BLaER1 treated with 17β-estradiol and CSF1 and Interleukin-3, amounts not matched to agents 10 nM and 100 nM (cell line): ENCODE results near the gene DNAJC22.
A peak's percentile ranks its signal among the peaks of the same experiment; 100 is the strongest.
"Not testable (repeated sequence)": the region's sequence is repeated elsewhere in the genome, so short reads cannot be mapped to it uniquely, and the experiment has no call there.

Source experiments
- H3K27ac ChIP-seq, 11 experiments: shearing (Covaris generic); formaldehyde crosslinking; 2 replicates each; pipeline ENCODE4 v1.8.1; 2022
- H3K27me3 ChIP-seq, 11 experiments: shearing (Covaris generic); formaldehyde crosslinking; 2 replicates each; pipeline ENCODE4 v1.8.1; 2022
- H3K36me3 ChIP-seq, 11 experiments: shearing (Covaris generic); formaldehyde crosslinking; 2 replicates each; pipeline ENCODE4 v1.8.1; 2022
- H3K4me1 ChIP-seq, 10 experiments: shearing (Covaris generic); formaldehyde crosslinking; 2 replicates each; pipeline ENCODE4 v1.8.1; 2022
- H3K4me2 ChIP-seq, 11 experiments: shearing (Covaris generic); formaldehyde crosslinking; 2 replicates each; pipeline ENCODE4 v1.8.1; 2022
- H3K4me3 ChIP-seq, 10 experiments: shearing (Covaris generic); formaldehyde crosslinking; 2 replicates each; pipeline ENCODE4 v1.8.1; 2022
- H3K9ac ChIP-seq, 11 experiments: shearing (Covaris generic); formaldehyde crosslinking; 2 replicates each; pipeline ENCODE4 v1.8.1; 2022
- H3K9me3 ChIP-seq, 11 experiments: shearing (Covaris generic); formaldehyde crosslinking; replicated peaks in 1 of 11; 2 replicates each; pipeline ENCODE4 v1.8.1; 2022
- H4K20me1 ChIP-seq, 11 experiments: shearing (Covaris generic); formaldehyde crosslinking; 2 replicates each; pipeline ENCODE4 v1.8.1; 2022
- Cebpa-rat ChIP-seq, 11 experiments: shearing (Covaris generic); IDR thresholded peaks; 2 replicates each; pipeline ENCODE4 v1.8.1; 2022

Gene DNAJC22

GRCh38 chr12:49369411-49370145, 22.9 kb downstream of the DNAJC22 start:
- peak overlapping the region in 4 of 11 experiments; percentile 8 to 99 (median 14); a peak in 2 of 22 replicates for H3K9ac ChIP-seq
- no peaks in the 10 kb centered on the region for H3K9me3 ChIP-seq
- peaks cover 34 to 52% (median 48%) of the 10 kb centered on the region in 10 experiments for H3K4me1 ChIP-seq
- peak overlapping the region in 1 of 10 experiments; percentile 2; a peak in 2 of 20 replicates for H3K4me3 ChIP-seq
- peak overlapping the region in 5 of 11 experiments; percentile 0 to 98 (median 11); a peak in 4 of 22 replicates for H3K27ac ChIP-seq
- peaks cover 0 to 40% (median 31%) of the 10 kb centered on the region in 11 experiments; a peak in 20 of 22 replicates for H3K36me3 ChIP-seq
- peak overlapping the region; percentile 75 to 97 (median 83) for H3K4me2 ChIP-seq
- H4K20me1 ChIP-seq, result peaks cover 0 to 58% (median 20%) of the 10 kb centered on the region in 11 experiments; a peak in 15 of 22 replicates
- TF ChIP-seq Cebpa-rat (IDR thresholded peaks at IDR 0.05), result no peak
- no peaks in the 10 kb centered on the region for H3K27me3 ChIP-seq

GRCh38 chr12:49370539-49370938, 23.9 kb downstream of the DNAJC22 start:
- no peak for TF ChIP-seq Cebpa-rat (IDR thresholded peaks at IDR 0.05)
- peaks cover 6 to 68% (median 27%) of the 10 kb centered on the region in 11 experiments; a peak in 19 of 22 replicates for H4K20me1 ChIP-seq
- no peaks in the 10 kb centered on the region for H3K9me3 ChIP-seq
- H3K27ac ChIP-seq, result no peak overlapping the region
- no peak overlapping the region for H3K4me3 ChIP-seq
- H3K4me1 ChIP-seq, result peaks cover 37 to 47% (median 42%) of the 10 kb centered on the region in 10 experiments
- no peak overlapping the region for H3K9ac ChIP-seq
- peaks cover 0 to 42% (median 31%) of the 10 kb centered on the region in 11 experiments; a peak in 20 of 22 replicates for H3K36me3 ChIP-seq
- H3K4me2 ChIP-seq, result peak overlapping the region in 9 of 11 experiments; percentile 75 to 97 (median 85); a peak in 12 of 22 replicates
- no peaks in the 10 kb centered on the region for H3K27me3 ChIP-seq

DNA sequence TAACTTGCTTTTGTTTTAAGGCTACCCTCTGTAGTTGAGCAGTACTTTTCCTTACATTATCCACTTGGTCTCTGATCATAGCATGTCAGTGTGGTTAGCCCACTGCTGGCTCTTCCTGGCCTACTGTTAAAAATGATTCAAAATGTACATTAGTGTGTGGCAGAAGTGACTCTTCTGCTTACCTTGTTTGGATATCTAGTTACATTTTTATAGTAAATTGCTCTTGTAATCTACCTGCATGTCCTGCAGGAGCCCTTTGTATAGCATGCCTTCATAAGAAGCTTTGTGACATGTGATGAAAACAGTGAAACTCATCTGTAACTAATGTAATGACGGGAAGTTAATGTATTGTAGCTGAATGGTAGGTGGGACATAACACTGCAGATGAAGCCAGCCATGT, 28.7 kb downstream of the DNAJC22 start:
- no peak for TF ChIP-seq Cebpa-rat (IDR thresholded peaks at IDR 0.05)
- Histone ChIP-seq H3K36me3 (peaks cover 0 to 49% (median 31%) of the 10 kb centered on the region in 11 experiments; a peak in 20 of 22 replicates), H3K4me1 (peaks cover 3 to 15% (median 11%) of the 10 kb centered on the region in 10 experiments; a peak in 17 of 20 replicates), H3K4me2 (no peak overlapping the region), H3K9me3 (no peaks in the 10 kb centered on the region), H3K27me3 (no peaks in the 10 kb centered on the region), H3K27ac (no peak overlapping the region), H3K9ac (no peak overlapping the region), H4K20me1 (peaks cover 7 to 94% (median 35%) of the 10 kb centered on the region in 11 experiments; a peak in 19 of 22 replicates), H3K4me3 (no peak overlapping the region)

- H3K4me2 ChIP-seq, result no peak overlapping the region
- H4K20me1 ChIP-seq, result peaks cover 7 to 93% (median 30%) of the 10 kb centered on the region in 11 experiments; a peak in 20 of 22 replicates
- peaks cover 0 to 37% (median 22%) of the 10 kb centered on the region in 11 experiments; a peak in 19 of 22 replicates for H3K36me3 ChIP-seq
- H3K4me3 ChIP-seq, result no peak overlapping the region
- H3K4me1 ChIP-seq, result peaks cover 0 to 16% (median 9%) of the 10 kb centered on the region in 10 experiments; a peak in 7 of 20 replicates
- H3K9ac ChIP-seq, result no peak overlapping the region
- H3K9me3 ChIP-seq, result no peaks in the 10 kb centered on the region
- no peak overlapping the region for H3K27ac ChIP-seq
- TF ChIP-seq Cebpa-rat (IDR thresholded peaks at IDR 0.05), result no peak
- no peaks in the 10 kb centered on the region for H3K27me3 ChIP-seq
Measured at GRCh38 chr12:49377386-49377785, 30.7 kb downstream of the DNAJC22 start.

DNA sequence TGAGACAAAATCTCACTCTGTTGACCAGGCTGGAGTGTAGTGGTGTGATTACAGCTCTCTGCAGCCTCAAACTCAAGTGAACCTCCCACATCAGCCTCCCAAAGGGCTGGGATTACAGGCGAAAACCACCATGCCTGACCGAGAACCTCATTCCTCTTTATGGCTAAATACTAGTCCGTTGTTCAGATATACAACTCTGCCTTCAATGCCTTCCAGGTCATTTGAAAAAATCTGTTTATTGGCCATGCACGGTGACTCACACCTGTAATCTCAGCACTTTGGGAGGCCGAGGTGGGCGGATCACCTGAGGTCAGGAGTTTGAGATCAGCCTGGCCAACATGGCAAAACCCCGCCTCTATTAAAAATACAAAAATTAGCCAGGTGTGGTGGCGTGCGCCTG, 33.5 kb downstream of the DNAJC22 start:
- not testable (repeated sequence) for H3K9me3 ChIP-seq, H3K27ac ChIP-seq, H3K4me3 ChIP-seq, H3K4me1 ChIP-seq, H3K27me3 ChIP-seq, H3K4me2 ChIP-seq, H3K9ac ChIP-seq
- peaks cover 0 to 14% (median 7%) of the 10 kb centered on the region in 11 experiments; a peak in 9 of 22 replicates for H3K36me3 ChIP-seq
- peaks cover 4 to 93% (median 40%) of the 10 kb centered on the region in 11 experiments; a peak in 20 of 22 replicates for H4K20me1 ChIP-seq

- Histone ChIP-seq H3K36me3 (peaks cover 16 to 49% (median 38%) of the 10 kb centered on the region in 11 experiments), H3K4me3 (no peak overlapping the region), H3K27ac (no peak overlapping the region), H4K20me1 (peaks cover 0 to 79% (median 26%) of the 10 kb centered on the region in 11 experiments; a peak in 16 of 22 replicates), H3K4me2 (no peak overlapping the region), H3K4me1 (0 out of 20 replicates have a peak, but pooled peaks cover 0 to 6% (median 0%) of the 10 kb centered on the region in 10 experiments), H3K9ac (no peak overlapping the region), H3K9me3 (peaks cover 0 to 13% (median 3%) of the 10 kb centered on the region in 11 experiments; a peak in 13 of 22 replicates), H3K27me3 (no peaks in the 10 kb centered on the region)
- no peak for TF ChIP-seq Cebpa-rat (IDR thresholded peaks at IDR 0.05)
Measured at GRCh38 chr12:49388682-49389386, 42.1 kb downstream of the DNAJC22 start.

DNA sequence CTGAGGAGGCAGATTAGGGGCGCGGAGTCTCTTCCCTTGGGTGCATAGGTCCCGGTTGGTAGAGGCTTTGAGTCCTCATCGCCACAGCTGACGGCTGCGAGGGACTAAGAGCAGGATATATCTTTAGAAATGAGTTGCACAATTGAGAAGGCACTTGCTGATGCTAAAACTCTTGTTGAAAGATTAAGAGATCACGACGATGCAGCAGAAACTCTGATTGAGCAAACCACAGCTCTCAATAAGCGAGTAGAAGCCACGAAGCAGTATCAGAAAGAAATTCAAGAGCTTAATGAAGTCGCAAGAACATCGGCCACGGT, 42.7 kb downstream of the DNAJC22 start:
- Histone ChIP-seq H3K9me3 (peaks cover 0 to 16% (median 7%) of the 10 kb centered on the region in 11 experiments; a peak in 15 of 22 replicates), H3K27me3 (no peaks in the 10 kb centered on the region), H4K20me1 (peaks cover 0 to 74% (median 21%) of the 10 kb centered on the region in 11 experiments; a peak in 15 of 22 replicates), H3K4me3 (no peak overlapping the region), H3K27ac (no peak overlapping the region), H3K9ac (no peak overlapping the region), H3K36me3 (peaks cover 16 to 52% (median 43%) of the 10 kb centered on the region in 11 experiments), H3K4me1 (0 out of 20 replicates have a peak, but pooled peaks cover 0 to 6% (median 0%) of the 10 kb centered on the region in 10 experiments), H3K4me2 (no peak overlapping the region)
- no peak for TF ChIP-seq Cebpa-rat (IDR thresholded peaks at IDR 0.05)

DNA sequence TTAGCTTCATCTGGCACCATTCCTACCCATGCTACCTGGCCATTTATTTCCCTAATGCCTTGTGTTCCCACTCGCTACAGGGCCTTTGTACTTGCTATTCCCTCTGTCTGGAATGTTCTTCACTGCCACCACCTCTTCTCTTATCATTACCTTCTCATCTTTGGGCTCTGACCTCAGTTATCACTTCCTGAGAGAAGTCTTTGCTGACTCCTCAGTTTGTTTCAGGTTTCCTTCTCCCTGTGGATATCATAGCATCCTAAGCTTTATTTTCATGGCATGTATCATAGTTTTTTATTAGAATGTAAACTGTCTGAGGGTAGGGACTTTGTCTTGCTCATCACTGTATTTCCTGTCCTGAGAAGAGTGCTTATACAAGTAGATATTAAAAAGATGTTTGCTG, 50.3 kb downstream of the DNAJC22 start:
- no peak for TF ChIP-seq Cebpa-rat (IDR thresholded peaks at IDR 0.05)
- Histone ChIP-seq H3K4me1 (peaks cover 0 to 8% (median 0%) of the 10 kb centered on the region in 10 experiments; a peak in 1 of 20 replicates), H3K27ac (no peak overlapping the region), H3K4me3 (no peak overlapping the region), H4K20me1 (peaks cover 0 to 71% (median 19%) of the 10 kb centered on the region in 11 experiments; a peak in 13 of 22 replicates), H3K36me3 (peaks cover 0 to 36% (median 20%) of the 10 kb centered on the region in 11 experiments; a peak in 18 of 22 replicates), H3K9ac (no peak overlapping the region), H3K27me3 (no peaks in the 10 kb centered on the region), H3K9me3 (peaks cover 8 to 19% (median 17%) of the 10 kb centered on the region in 11 experiments; a peak in 15 of 22 replicates), H3K4me2 (no peak overlapping the region)
